Measurements from ENCODE around the gene LRFN2. TPM values are rescaled to one million over a fixed set of nuclear protein-coding genes. Genes with fewer than 3 reads are reported as not detected.

Gene LRFN2
- total RNA-seq, 1 experiment from 2014 or later = not detected

DNA sequence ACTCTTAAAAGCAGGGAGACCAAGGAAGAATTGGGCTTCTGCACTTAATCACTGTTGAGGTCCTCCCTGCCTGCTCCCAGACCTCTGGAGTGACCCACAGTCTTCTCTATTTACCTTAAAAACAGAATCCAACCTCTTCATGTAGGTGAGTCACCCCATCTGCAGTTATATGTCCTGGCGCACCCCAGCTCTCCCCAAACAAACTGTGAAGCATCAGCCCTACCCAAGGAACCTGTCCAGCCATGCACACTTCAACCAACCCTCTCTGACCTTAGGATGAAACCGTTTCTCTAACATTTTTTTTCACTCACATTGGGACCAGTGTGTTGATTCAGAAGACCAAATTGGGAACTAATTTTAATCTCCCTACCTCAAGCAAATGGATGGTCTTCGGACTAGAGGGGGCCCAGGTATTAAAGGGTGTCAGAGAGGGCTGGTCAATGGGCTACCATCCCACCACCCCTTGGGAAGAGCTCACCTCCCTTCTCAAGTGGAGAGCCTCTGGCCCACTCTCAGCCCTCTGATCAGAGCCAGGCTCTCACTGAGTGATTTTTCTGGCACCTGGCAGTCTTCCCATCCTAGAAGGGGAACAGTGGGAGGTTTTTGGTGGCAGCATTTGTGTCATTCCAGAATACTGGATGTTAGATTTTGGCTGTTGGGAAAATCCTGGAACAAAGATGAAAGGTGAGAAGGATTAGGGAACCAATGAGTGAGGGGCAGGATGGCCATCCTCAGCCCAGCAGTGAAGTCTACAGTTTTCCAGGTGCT is 203.6 kb downstream of the LRFN2 start:
- no peak overlapping the region for H3K4me2 ChIP-seq (ENCODE audit: low read depth, low read length, poor library complexity, severe bottlenecking)
- H3K9me2 ChIP-seq (replicated peaks; ENCODE audit: insufficient read depth, low read length) = no peaks in the 10 kb centered on the region
- H3K4me1 ChIP-seq (ENCODE audit: low read length) = no peaks in the 10 kb centered on the region
- no peak overlapping the region for H3K9ac ChIP-seq (ENCODE audit: low read length)
- H4K20me1 ChIP-seq (ENCODE audit: insufficient read depth, low read depth, low read length) = no peaks in the 10 kb centered on the region
- DNase-seq = no peak
- no peak overlapping the region for H2AFZ ChIP-seq (ENCODE audit: low read length)
- H3K27me3 ChIP-seq (ENCODE audit: low read length) = no peaks in the 10 kb centered on the region
- no peak overlapping the region for H3K4me3 ChIP-seq (ENCODE audit: low read length)
- H3K36me3 ChIP-seq (ENCODE audit: insufficient read depth, low read length) = no peaks in the 10 kb centered on the region
- no peaks in the 10 kb centered on the region for H3K79me2 ChIP-seq (ENCODE audit: low read length)
- no peaks in the 10 kb centered on the region for H3K9me3 ChIP-seq (ENCODE audit: low read length)
- H3K27ac ChIP-seq (ENCODE audit: low read length) = no peak overlapping the region

DNA sequence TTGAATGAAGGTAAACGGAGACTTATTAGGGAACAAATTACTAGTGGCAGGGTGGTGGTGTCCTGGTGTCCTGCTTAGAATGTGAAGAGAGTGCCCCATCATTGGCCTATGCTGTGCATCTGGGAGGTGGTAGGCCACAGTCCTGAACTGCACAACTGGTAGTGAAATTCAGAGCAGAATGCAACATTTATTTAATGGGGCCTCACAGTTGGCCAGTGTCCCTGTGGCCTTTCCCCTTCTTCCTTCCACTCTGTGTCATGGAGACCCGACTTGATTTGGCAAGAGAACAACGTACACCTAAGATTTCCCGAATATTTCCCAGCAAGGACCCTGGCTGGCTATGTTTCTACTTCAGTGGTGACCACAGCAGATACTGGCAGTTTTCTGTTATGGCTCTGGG is 206.9 kb downstream of the LRFN2 start:
- no peaks in the 10 kb centered on the region for H3K36me3 ChIP-seq (ENCODE audit: insufficient read depth, low read length)
- no peaks in the 10 kb centered on the region for H3K9me2 ChIP-seq (replicated peaks; ENCODE audit: insufficient read depth, low read length)
- H3K4me3 ChIP-seq (ENCODE audit: low read length) = no peak overlapping the region
- no peak for DNase-seq
- H3K9me3 ChIP-seq (ENCODE audit: low read length) = no peaks in the 10 kb centered on the region
- H3K27me3 ChIP-seq (ENCODE audit: low read length) = no peaks in the 10 kb centered on the region
- H3K9ac ChIP-seq (ENCODE audit: low read length) = no peak overlapping the region
- no peaks in the 10 kb centered on the region for H3K4me1 ChIP-seq (ENCODE audit: low read length)
- no peaks in the 10 kb centered on the region for H3K79me2 ChIP-seq (ENCODE audit: low read length)
- no peak overlapping the region for H3K27ac ChIP-seq (ENCODE audit: low read length)
- H3K4me2 ChIP-seq (ENCODE audit: low read depth, low read length, poor library complexity, severe bottlenecking) = no peak overlapping the region
- H2AFZ ChIP-seq (ENCODE audit: low read length) = no peak overlapping the region
- no peaks in the 10 kb centered on the region for H4K20me1 ChIP-seq (ENCODE audit: insufficient read depth, low read depth, low read length)

DNA sequence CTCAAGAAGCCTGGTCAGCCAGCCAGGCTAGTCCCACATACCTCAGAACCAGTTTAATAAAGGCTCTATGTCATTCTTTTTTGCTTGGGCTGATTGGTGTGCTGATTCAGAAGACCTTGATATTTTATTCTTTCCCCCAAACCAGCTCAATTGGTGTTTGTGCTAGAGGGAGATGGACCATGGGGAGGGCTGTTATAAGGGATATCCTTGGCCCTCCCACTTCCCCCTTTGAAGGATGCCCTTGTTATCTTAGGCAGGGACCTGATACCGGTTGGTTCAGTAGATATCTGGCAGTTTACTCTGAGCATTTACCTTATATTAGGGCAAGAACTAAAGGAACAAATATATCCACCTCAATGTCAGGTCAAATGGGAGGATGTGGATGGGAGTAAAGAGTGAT is 207.4 kb downstream of the LRFN2 start:
- no peak overlapping the region for H3K4me2 ChIP-seq (ENCODE audit: low read depth, low read length, poor library complexity, severe bottlenecking)
- H3K9me3 ChIP-seq (ENCODE audit: low read length) = no peaks in the 10 kb centered on the region
- no peak overlapping the region for H2AFZ ChIP-seq (ENCODE audit: low read length)

GRCh38 chr6:40378725-40379074 is 208.5 kb downstream of the LRFN2 start:
- no peaks in the 10 kb centered on the region for H3K9me2 ChIP-seq (replicated peaks; ENCODE audit: insufficient read depth, low read length)
- no peak overlapping the region for H3K4me2 ChIP-seq (ENCODE audit: low read depth, low read length, poor library complexity, severe bottlenecking)
- H3K4me1 ChIP-seq (ENCODE audit: low read length) = no peaks in the 10 kb centered on the region
- no peak overlapping the region for H2AFZ ChIP-seq (ENCODE audit: low read length)
- no peak overlapping the region for H3K9ac ChIP-seq (ENCODE audit: low read length)
- no peaks in the 10 kb centered on the region for H3K36me3 ChIP-seq (ENCODE audit: insufficient read depth, low read length)
- H4K20me1 ChIP-seq (ENCODE audit: insufficient read depth, low read depth, low read length) = no peaks in the 10 kb centered on the region
- no peaks in the 10 kb centered on the region for H3K9me3 ChIP-seq (ENCODE audit: low read length)
- no peak overlapping the region for H3K27ac ChIP-seq (ENCODE audit: low read length)
- H3K4me3 ChIP-seq (ENCODE audit: low read length) = no peak overlapping the region
- H3K27me3 ChIP-seq (ENCODE audit: low read length) = 0 out of 2 replicates have a peak, but pooled peaks cover 2% of the 10 kb centered on the region
- no peak for DNase-seq
- H3K79me2 ChIP-seq (ENCODE audit: low read length) = no peaks in the 10 kb centered on the region

More for the DNA sequence above, 207.4 kb downstream of the LRFN2 start:
- H3K27ac ChIP-seq (ENCODE audit: low read length) = no peak overlapping the region
- no peaks in the 10 kb centered on the region for H3K36me3 ChIP-seq (ENCODE audit: insufficient read depth, low read length)
- H4K20me1 ChIP-seq (ENCODE audit: insufficient read depth, low read depth, low read length) = no peaks in the 10 kb centered on the region
- no peaks in the 10 kb centered on the region for H3K27me3 ChIP-seq (ENCODE audit: low read length)
- H3K9me2 ChIP-seq (replicated peaks; ENCODE audit: insufficient read depth, low read length) = no peaks in the 10 kb centered on the region
- DNase-seq = no peak
- H3K79me2 ChIP-seq (ENCODE audit: low read length) = no peaks in the 10 kb centered on the region
- no peak overlapping the region for H3K4me3 ChIP-seq (ENCODE audit: low read length)
- H3K9ac ChIP-seq (ENCODE audit: low read length) = no peak overlapping the region
- H3K4me1 ChIP-seq (ENCODE audit: low read length) = no peaks in the 10 kb centered on the region

DNA sequence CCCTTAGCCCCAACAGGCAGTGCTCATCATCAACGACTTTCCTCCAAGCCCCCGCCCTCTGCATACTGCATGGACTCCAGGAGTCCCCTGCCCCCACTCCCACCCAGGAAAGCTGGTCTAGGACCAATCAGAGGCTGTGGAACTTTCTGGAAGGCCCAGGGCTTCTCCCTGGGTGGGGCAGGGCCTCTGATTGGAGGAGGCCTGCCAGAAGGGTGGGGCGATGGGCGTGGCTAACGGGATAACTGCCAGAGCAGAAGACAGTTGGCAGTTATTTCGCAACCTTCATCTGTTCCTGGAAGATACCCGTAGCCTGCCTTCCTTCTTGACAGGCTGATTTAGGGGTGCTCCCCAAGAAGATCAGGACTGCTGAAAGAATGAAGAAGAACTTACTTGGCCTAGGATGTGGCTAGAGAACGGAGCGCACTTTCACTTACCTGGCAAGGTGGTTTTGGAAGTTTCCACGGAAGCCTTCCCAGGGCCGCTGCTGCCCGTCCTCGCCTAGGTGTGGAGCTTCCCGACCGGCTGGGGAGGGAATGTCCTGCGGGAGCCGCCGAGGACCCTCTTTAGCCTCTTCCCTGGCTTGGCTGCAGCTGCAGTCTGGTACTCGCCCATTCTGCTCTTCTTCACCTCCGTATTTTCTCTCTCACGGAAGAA is 209.0 kb downstream of the LRFN2 start:
- peak; percentile 46 for DNase-seq
- H3K9ac ChIP-seq (ENCODE audit: low read length) = no peak overlapping the region
- no peaks in the 10 kb centered on the region for H3K9me2 ChIP-seq (replicated peaks; ENCODE audit: insufficient read depth, low read length)
- H2AFZ ChIP-seq (ENCODE audit: low read length) = no peak overlapping the region
- no peaks in the 10 kb centered on the region for H3K79me2 ChIP-seq (ENCODE audit: low read length)
- H3K36me3 ChIP-seq (ENCODE audit: insufficient read depth, low read length) = no peaks in the 10 kb centered on the region
- H3K4me2 ChIP-seq (ENCODE audit: low read depth, low read length, poor library complexity, severe bottlenecking) = no peak overlapping the region
- H3K27ac ChIP-seq (ENCODE audit: low read length) = no peak overlapping the region
- H3K4me1 ChIP-seq (ENCODE audit: low read length) = no peaks in the 10 kb centered on the region
- H3K9me3 ChIP-seq (ENCODE audit: low read length) = no peaks in the 10 kb centered on the region
- H3K4me3 ChIP-seq (ENCODE audit: low read length) = no peak overlapping the region
- no peaks in the 10 kb centered on the region for H4K20me1 ChIP-seq (ENCODE audit: insufficient read depth, low read depth, low read length)
- 0 out of 2 replicates have a peak, but pooled peaks cover 2% of the 10 kb centered on the region for H3K27me3 ChIP-seq (ENCODE audit: low read length)

DNA sequence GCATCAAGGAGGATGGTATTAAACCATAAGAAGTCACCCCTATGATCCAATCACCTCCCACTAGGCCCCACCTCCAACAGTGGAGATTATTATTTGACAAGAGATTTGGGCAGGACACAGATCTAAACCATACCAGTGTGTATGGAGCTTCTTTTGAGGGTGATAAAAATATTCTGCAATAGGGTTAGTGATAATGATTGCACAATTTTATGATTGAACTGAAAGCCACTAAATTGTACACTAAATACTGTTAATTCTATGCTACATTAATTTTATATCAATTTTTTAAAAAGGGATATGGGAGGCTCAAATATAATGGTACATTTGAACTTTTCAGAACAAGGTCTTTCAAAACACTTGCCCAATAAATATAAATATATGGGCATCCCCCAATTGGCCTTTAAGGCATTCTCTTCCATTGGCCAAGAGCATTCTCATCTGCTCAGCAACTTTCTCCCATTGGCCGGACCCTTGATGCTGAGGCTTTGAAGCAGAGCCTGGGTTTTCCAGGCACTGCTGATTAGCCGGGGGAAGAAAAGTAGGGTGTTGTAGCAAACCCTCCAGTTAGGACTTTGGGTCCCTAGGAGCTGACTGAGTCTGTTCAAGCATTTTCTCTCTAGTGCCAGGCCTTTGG is 209.9 kb downstream of the LRFN2 start:
- H3K9ac ChIP-seq (ENCODE audit: low read length) = no peak overlapping the region
- H3K79me2 ChIP-seq (ENCODE audit: low read length) = no peaks in the 10 kb centered on the region
- H3K9me3 ChIP-seq (ENCODE audit: low read length) = no peaks in the 10 kb centered on the region
- no peaks in the 10 kb centered on the region for H3K4me1 ChIP-seq (ENCODE audit: low read length)
- no peaks in the 10 kb centered on the region for H3K9me2 ChIP-seq (replicated peaks; ENCODE audit: insufficient read depth, low read length)
- no peak overlapping the region for H3K4me2 ChIP-seq (ENCODE audit: low read depth, low read length, poor library complexity, severe bottlenecking)
- DNase-seq = no peak
- H3K27ac ChIP-seq (ENCODE audit: low read length) = no peak overlapping the region
- no peak overlapping the region for H2AFZ ChIP-seq (ENCODE audit: low read length)
- no peak overlapping the region for H3K4me3 ChIP-seq (ENCODE audit: low read length)
- H3K27me3 ChIP-seq (ENCODE audit: low read length) = 0 out of 2 replicates have a peak, but pooled peaks cover 2% of the 10 kb centered on the region
- H4K20me1 ChIP-seq (ENCODE audit: insufficient read depth, low read depth, low read length) = no peaks in the 10 kb centered on the region
- H3K36me3 ChIP-seq (ENCODE audit: insufficient read depth, low read length) = no peaks in the 10 kb centered on the region

DNA sequence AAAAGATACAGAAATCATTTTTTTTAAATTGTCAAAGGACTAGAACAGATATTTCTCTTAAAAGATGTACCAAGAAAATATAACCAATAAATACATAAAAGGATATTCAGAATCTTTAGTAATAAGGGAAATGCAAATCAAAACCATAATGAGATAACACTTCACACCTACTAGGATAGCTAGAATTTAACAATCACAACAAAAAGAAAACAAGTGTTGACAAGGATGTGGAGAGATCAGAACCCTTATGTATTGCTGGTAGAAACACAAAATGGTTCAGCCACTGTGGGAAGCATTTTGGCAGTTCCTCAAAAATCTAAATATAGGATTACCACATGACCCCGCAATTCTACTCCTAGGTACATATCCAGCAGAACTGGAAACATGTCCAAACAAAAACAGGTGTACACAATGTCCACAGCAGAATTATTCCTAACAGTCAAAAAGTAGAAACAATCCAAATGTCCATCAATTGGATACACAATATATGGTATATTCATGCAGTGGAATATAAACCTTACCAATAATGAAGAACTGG is 211.0 kb downstream of the LRFN2 start:
- DNase-seq = no peak

DNA sequence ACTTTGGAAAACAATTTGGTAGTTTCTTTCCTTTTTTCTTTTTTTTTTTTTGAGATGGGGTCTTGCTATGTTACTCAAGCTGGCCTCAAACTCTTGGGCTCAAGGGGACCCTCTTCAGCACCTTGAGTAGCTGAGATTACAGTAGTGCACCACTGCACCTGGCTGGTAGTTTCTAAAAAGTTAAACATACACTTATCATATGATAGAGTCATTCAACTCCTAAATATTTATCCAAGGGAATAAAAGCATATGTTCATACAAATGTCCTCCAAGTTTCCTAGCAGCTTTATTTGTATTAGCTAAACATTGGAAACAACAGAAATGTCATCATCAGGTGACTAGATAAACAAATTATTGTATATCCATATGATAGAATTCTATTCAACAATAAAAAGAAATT is 213.9 kb downstream of the LRFN2 start:
- Histone ChIP-seq H3K4me2 (ENCODE audit: low read depth, low read length, poor library complexity, severe bottlenecking) (no peak overlapping the region), H3K4me3 (ENCODE audit: low read length) (no peak overlapping the region), H3K9me2 (replicated peaks; ENCODE audit: insufficient read depth, low read length) (no peaks in the 10 kb centered on the region), H3K27me3 (ENCODE audit: low read length) (peaks cover 2% of the 10 kb centered on the region; the same call in 1 of the 2 replicates), H3K36me3 (ENCODE audit: insufficient read depth, low read length) (no peaks in the 10 kb centered on the region), H3K9ac (ENCODE audit: low read length) (no peak overlapping the region), H3K27ac (ENCODE audit: low read length) (no peak overlapping the region), H3K4me1 (ENCODE audit: low read length) (no peaks in the 10 kb centered on the region), H4K20me1 (ENCODE audit: insufficient read depth, low read depth, low read length) (no peaks in the 10 kb centered on the region), H2AFZ (ENCODE audit: low read length) (no peak overlapping the region), H3K9me3 (ENCODE audit: low read length) (no peaks in the 10 kb centered on the region), H3K79me2 (ENCODE audit: low read length) (no peaks in the 10 kb centered on the region)
- DNase-seq = no peak

More for the DNA sequence above, 211.0 kb downstream of the LRFN2 start:
- Histone ChIP-seq H3K36me3 (ENCODE audit: insufficient read depth, low read length) (no peaks in the 10 kb centered on the region), H3K27ac (ENCODE audit: low read length) (no peak overlapping the region), H3K9me3 (ENCODE audit: low read length) (no peaks in the 10 kb centered on the region), H4K20me1 (ENCODE audit: insufficient read depth, low read depth, low read length) (no peaks in the 10 kb centered on the region), H3K27me3 (ENCODE audit: low read length) (peaks cover 2% of the 10 kb centered on the region; the same call in 1 of the 2 replicates), H3K4me2 (ENCODE audit: low read depth, low read length, poor library complexity, severe bottlenecking) (no peak overlapping the region), H3K9me2 (replicated peaks; ENCODE audit: insufficient read depth, low read length) (no peaks in the 10 kb centered on the region), H3K4me1 (ENCODE audit: low read length) (no peaks in the 10 kb centered on the region), H3K79me2 (ENCODE audit: low read length) (no peaks in the 10 kb centered on the region), H3K4me3 (ENCODE audit: low read length) (no peak overlapping the region), H2AFZ (ENCODE audit: low read length) (no peak overlapping the region), H3K9ac (ENCODE audit: low read length) (no peak overlapping the region)

Measured in Karpas-422 (cell line).